ENCODE results near the gene DUOX1.

DUOX1 gene

GRCh38 chr15:45183511-45183910 is 53.7 kb downstream of the DUOX1 start:
- CTCF ChIA-PET, result interaction anchor here (0.9 to 11.1 kb wide), 6 partner anchors 14 to 24 kb away, joined by 3 to 118 read pairs (median 4); no protein-coding TSS in a partner anchor
- Histone ChIP-seq H3K4me3 (ENCODE audit: control insufficient read depth in 1 of 7, extremely low read depth in 1 of 7, insufficient read depth in 4 of 7, low read depth in 2 of 7, low read length in 6 of 7) (peak overlapping the region in 1 of 7 experiments; percentile 25), H3K27ac (ENCODE audit: insufficient read depth in 1 of 2, low read depth in 1 of 2, low read length in 2 of 2, poor library complexity in 1 of 2, severe bottlenecking in 2 of 2) (peak overlapping the region in 1 of 2 experiments; percentile 39), H3K4me1 (ENCODE audit: control extremely low read depth in 1 of 4, control insufficient read depth in 4 of 4, insufficient read depth in 4 of 4, low read length in 3 of 4) (peaks cover 17 to 92% (median 91%) of the 10 kb centered on the region in 4 experiments), H3K36me3 (ENCODE audit: control insufficient read depth in 4 of 4, insufficient read depth in 4 of 4, low read length in 3 of 4) (peaks cover 0 to 4% (median 0%) of the 10 kb centered on the region in 4 experiments), H3K27me3 (replicated peaks in 2 of 5; ENCODE audit: control insufficient read depth in 4 of 5, insufficient read depth in 5 of 5, low read length in 4 of 5) (no peaks in the 10 kb centered on the region), H3K9me3 (ENCODE audit: control extremely low read depth in 1 of 5, control insufficient read depth in 4 of 5, insufficient read depth in 2 of 5, low read depth in 1 of 5, low read length in 4 of 5) (no peaks in the 10 kb centered on the region)
- WGBS (ENCODE audit: insufficient coverage), result 100% methylated on average over 1 of the region's 2 CpGs
- POLR2A ChIA-PET, result interaction anchor here (0.6 kb wide), 1 partner anchor 196 kb away, joined by 3 read pairs; no protein-coding TSS in a partner anchor
- no peak for DNase-seq

GRCh38 chr15:45184562-45185041 is 54.8 kb downstream of the DUOX1 start:
- Histone ChIP-seq H3K4me1 (ENCODE audit: control extremely low read depth in 1 of 4, control insufficient read depth in 4 of 4, insufficient read depth in 4 of 4, low read length in 3 of 4) (peaks cover 17 to 84% (median 84%) of the 10 kb centered on the region in 4 experiments), H3K9me3 (ENCODE audit: control extremely low read depth in 1 of 5, control insufficient read depth in 4 of 5, insufficient read depth in 2 of 5, low read depth in 1 of 5, low read length in 4 of 5) (no peaks in the 10 kb centered on the region), H3K27ac (ENCODE audit: insufficient read depth in 1 of 2, low read depth in 1 of 2, low read length in 2 of 2, poor library complexity in 1 of 2, severe bottlenecking in 2 of 2) (peak overlapping the region in 1 of 2 experiments; percentile 27), H3K36me3 (ENCODE audit: control insufficient read depth in 4 of 4, insufficient read depth in 4 of 4, low read length in 3 of 4) (peaks cover 0 to 4% (median 0%) of the 10 kb centered on the region in 4 experiments), H3K27me3 (replicated peaks in 2 of 5; ENCODE audit: control insufficient read depth in 4 of 5, insufficient read depth in 5 of 5, low read length in 4 of 5) (no peaks in the 10 kb centered on the region), H3K4me3 (ENCODE audit: control insufficient read depth in 1 of 7, extremely low read depth in 1 of 7, insufficient read depth in 4 of 7, low read depth in 2 of 7, low read length in 6 of 7) (peak overlapping the region in 2 of 7 experiments; percentile 8 to 97)
- DNase-seq, result no peak
- ChIA-PET POLR2A (interaction anchor here (0.9 kb wide), 1 partner anchor 16 kb away, joined by 4 read pairs; no protein-coding TSS in a partner anchor), CTCF (interaction anchor here (0.9 to 11.1 kb wide), 10 partner anchors 9 to 248 kb away, joined by 3 to 118 read pairs (median 6); no protein-coding TSS in a partner anchor)
- 76% methylated on average over 9 of the region's 9 CpGs for WGBS (ENCODE audit: insufficient coverage)

- DNase-seq, result no peak
- Histone ChIP-seq H3K36me3 (ENCODE audit: control insufficient read depth in 4 of 4, insufficient read depth in 4 of 4, low read length in 3 of 4) (peaks cover 0 to 4% (median 0%) of the 10 kb centered on the region in 4 experiments), H3K4me1 (ENCODE audit: control extremely low read depth in 1 of 4, control insufficient read depth in 4 of 4, insufficient read depth in 4 of 4, low read length in 3 of 4) (peaks cover 17 to 78% (median 78%) of the 10 kb centered on the region in 4 experiments), H3K4me3 (ENCODE audit: control insufficient read depth in 1 of 7, extremely low read depth in 1 of 7, insufficient read depth in 4 of 7, low read depth in 2 of 7, low read length in 6 of 7) (peak overlapping the region in 3 of 7 experiments; percentile 34 to 97 (median 82)), H3K27ac (ENCODE audit: insufficient read depth in 1 of 2, low read depth in 1 of 2, low read length in 2 of 2, poor library complexity in 1 of 2, severe bottlenecking in 2 of 2) (peak overlapping the region in 1 of 2 experiments; percentile 27), H3K27me3 (replicated peaks in 2 of 5; ENCODE audit: control insufficient read depth in 4 of 5, insufficient read depth in 5 of 5, low read length in 4 of 5) (no peaks in the 10 kb centered on the region), H3K9me3 (ENCODE audit: control extremely low read depth in 1 of 5, control insufficient read depth in 4 of 5, insufficient read depth in 2 of 5, low read depth in 1 of 5, low read length in 4 of 5) (no peaks in the 10 kb centered on the region)
- 100% methylated on average over 3 of the region's 3 CpGs for WGBS (ENCODE audit: insufficient coverage)
- ChIA-PET POLR2A (interaction anchor here (0.9 to 1.8 kb wide), 2 partner anchors 16 to 22 kb away, joined by 4 to 5 read pairs; no protein-coding TSS in a partner anchor), CTCF (interaction anchor here (1.1 to 11.1 kb wide), 11 partner anchors 9 to 248 kb away, joined by 3 to 118 read pairs (median 8); no protein-coding TSS in a partner anchor)
Measured at GRCh38 chr15:45185069-45185779, 55.4 kb downstream of the DUOX1 start.

- Histone ChIP-seq H3K36me3 (ENCODE audit: control insufficient read depth in 4 of 4, insufficient read depth in 4 of 4, low read length in 3 of 4) (peaks cover 0 to 4% (median 0%) of the 10 kb centered on the region in 4 experiments), H3K9me3 (ENCODE audit: control extremely low read depth in 1 of 5, control insufficient read depth in 4 of 5, insufficient read depth in 2 of 5, low read depth in 1 of 5, low read length in 4 of 5) (no peaks in the 10 kb centered on the region), H3K27me3 (replicated peaks in 2 of 5; ENCODE audit: control insufficient read depth in 4 of 5, insufficient read depth in 5 of 5, low read length in 4 of 5) (no peaks in the 10 kb centered on the region), H3K27ac (ENCODE audit: insufficient read depth in 1 of 2, low read depth in 1 of 2, low read length in 2 of 2, poor library complexity in 1 of 2, severe bottlenecking in 2 of 2) (no peak overlapping the region), H3K4me3 (ENCODE audit: control insufficient read depth in 1 of 7, extremely low read depth in 1 of 7, insufficient read depth in 4 of 7, low read depth in 2 of 7, low read length in 6 of 7) (peak overlapping the region in 6 of 7 experiments; percentile 60 to 97 (median 80)), H3K4me1 (ENCODE audit: control extremely low read depth in 1 of 4, control insufficient read depth in 4 of 4, insufficient read depth in 4 of 4, low read length in 3 of 4) (peaks cover 13 to 69% (median 68%) of the 10 kb centered on the region in 4 experiments)
- DNase-seq, result no peak
- 74% methylated on average over 6 of the region's 8 CpGs for WGBS (ENCODE audit: insufficient coverage)
- POLR2A ChIA-PET, result interaction anchor here (0.6 to 1.8 kb wide), 3 partner anchors 23 to 1437 kb away, joined by 3 to 7 read pairs (median 5); no protein-coding TSS in a partner anchor
- CTCF ChIA-PET, result interaction anchor here (1.1 to 11.1 kb wide), 10 partner anchors 8 to 209 kb away, joined by 3 to 118 read pairs (median 8); no protein-coding TSS in a partner anchor
Measured at GRCh38 chr15:45185903-45186770, 56.3 kb downstream of the DUOX1 start.

- 12% methylated on average over 25 of the region's 42 CpGs for WGBS (ENCODE audit: insufficient coverage)
- ChIA-PET POLR2A (interaction anchor here (0.6 to 1.8 kb wide), 3 partner anchors 11 to 107 kb away, joined by 3 to 9 read pairs (median 5); no protein-coding TSS in a partner anchor), CTCF (interaction anchor here (1.1 to 11.1 kb wide), 8 partner anchors 11 to 208 kb away, joined by 3 to 118 read pairs (median 10); no protein-coding TSS in a partner anchor)
- no peaks in the 10 kb centered on the region for H3K27me3 ChIP-seq (replicated peaks in 2 of 5; ENCODE audit: control insufficient read depth in 4 of 5, insufficient read depth in 5 of 5, low read length in 4 of 5)
- peaks cover 0 to 4% (median 0%) of the 10 kb centered on the region in 4 experiments for H3K36me3 ChIP-seq (ENCODE audit: control insufficient read depth in 4 of 4, insufficient read depth in 4 of 4, low read length in 3 of 4)
- H3K4me1 ChIP-seq (ENCODE audit: control extremely low read depth in 1 of 4, control insufficient read depth in 4 of 4, insufficient read depth in 4 of 4, low read length in 3 of 4), result peaks cover 8 to 61% (median 60%) of the 10 kb centered on the region in 4 experiments
- DNase-seq, result no peak
- H3K4me3 ChIP-seq (ENCODE audit: control insufficient read depth in 1 of 7, extremely low read depth in 1 of 7, insufficient read depth in 4 of 7, low read depth in 2 of 7, low read length in 6 of 7), result peak overlapping the region; percentile 58 to 97 (median 77)
- no peaks in the 10 kb centered on the region for H3K9me3 ChIP-seq (ENCODE audit: control extremely low read depth in 1 of 5, control insufficient read depth in 4 of 5, insufficient read depth in 2 of 5, low read depth in 1 of 5, low read length in 4 of 5)
- H3K27ac ChIP-seq (ENCODE audit: insufficient read depth in 1 of 2, low read depth in 1 of 2, low read length in 2 of 2, poor library complexity in 1 of 2, severe bottlenecking in 2 of 2), result peak overlapping the region in 1 of 2 experiments; percentile 57
Measured at GRCh38 chr15:45186771-45187577, 57.2 kb downstream of the DUOX1 start.

GRCh38 chr15:45187578-45187893 is 57.7 kb downstream of the DUOX1 start:
- POLR2A ChIA-PET, result interaction anchor here (1.0 to 1.8 kb wide), 3 partner anchors 11 to 20 kb away, joined by 5 to 9 read pairs (median 7); no protein-coding TSS in a partner anchor
- Histone ChIP-seq H3K4me3 (ENCODE audit: control insufficient read depth in 1 of 7, extremely low read depth in 1 of 7, insufficient read depth in 4 of 7, low read depth in 2 of 7, low read length in 6 of 7) (peak overlapping the region in 6 of 7 experiments; percentile 58 to 97 (median 80)), H3K9me3 (ENCODE audit: control extremely low read depth in 1 of 5, control insufficient read depth in 4 of 5, insufficient read depth in 2 of 5, low read depth in 1 of 5, low read length in 4 of 5) (no peaks in the 10 kb centered on the region), H3K27me3 (replicated peaks in 2 of 5; ENCODE audit: control insufficient read depth in 4 of 5, insufficient read depth in 5 of 5, low read length in 4 of 5) (no peaks in the 10 kb centered on the region), H3K27ac (ENCODE audit: insufficient read depth in 1 of 2, low read depth in 1 of 2, low read length in 2 of 2, poor library complexity in 1 of 2, severe bottlenecking in 2 of 2) (peak overlapping the region in 1 of 2 experiments; percentile 57), H3K4me1 (ENCODE audit: control extremely low read depth in 1 of 4, control insufficient read depth in 4 of 4, insufficient read depth in 4 of 4, low read length in 3 of 4) (peaks cover 5 to 55% (median 54%) of the 10 kb centered on the region in 4 experiments), H3K36me3 (ENCODE audit: control insufficient read depth in 4 of 4, insufficient read depth in 4 of 4, low read length in 3 of 4) (peaks cover 0 to 4% (median 0%) of the 10 kb centered on the region in 4 experiments)
- peak in 1 of 3 donors; percentile 27 for DNase-seq
- CTCF ChIA-PET, result interaction anchor here (0.8 to 3.5 kb wide), 6 partner anchors 10 to 25 kb away, joined by 3 to 33 read pairs (median 10); no protein-coding TSS in a partner anchor
- WGBS (ENCODE audit: insufficient coverage), result 0% methylated on average over 18 of the region's 43 CpGs

All from common myeloid progenitor, CD34-positive (primary cell).